Natural killer cell (primary cell): ENCODE measurements around the gene AP1M1. TPM values are rescaled to one million over a fixed set of nuclear protein-coding genes. Genes with fewer than 3 reads are reported as not detected.
A peak's percentile ranks its signal among the peaks of the same experiment; 100 is the strongest.

ENCODE experiments used
- ATAC-seq, 3 donors: fragments of 150-1000 bp in 2 of 3; fragments of 200-7000 bp in 1 of 3; cut with Tn5 transposase; 1 replicate in 1 of 3; 2 replicates in 2 of 3; pipeline ENCODE4 v1.10.0; 2021; ENCODE audit warnings: mild to moderate bottlenecking in 2 of 3, moderate library complexity in 2 of 3
- DNase-seq, 2 donors: peaks; one replicate each; pipeline versions ENCODE4 v3.0.0 to v3.0.0-alpha.2; 2013 to 2021; ENCODE audit warnings: mixed read lengths in 1 of 2
- H3K27ac ChIP-seq: one replicate; pipeline ENCODE4 v1.5.1; 2013; ENCODE audit warnings: mild to moderate bottlenecking, low read length
- H3K27me3 ChIP-seq: one replicate; pipeline ENCODE4 v1.6.1; 2013; ENCODE audit warnings: low read length; ENCODE audit not compliant: control insufficient read depth, insufficient read depth
- H3K36me3 ChIP-seq: one replicate; pipeline ENCODE4 v1.6.1; 2013; ENCODE audit warnings: low read length; ENCODE audit not compliant: control insufficient read depth, insufficient read depth
- H3K4me1 ChIP-seq: one replicate; pipeline ENCODE4 v1.6.1; 2013; ENCODE audit warnings: low read length; ENCODE audit not compliant: control insufficient read depth, insufficient read depth
- H3K4me3 ChIP-seq: one replicate; pipeline ENCODE4 v1.5.1; 2013; ENCODE audit warnings: low read length
- H3K9me3 ChIP-seq: one replicate; pipeline ENCODE4 v1.6.1; 2013; ENCODE audit warnings: low read length; ENCODE audit not compliant: control insufficient read depth, insufficient read depth
- H3K27ac Mint-ChIP-seq, 2 donors: one replicate each; pipeline ENCODE4 v1.8.0; 2022; ENCODE audit warnings: mild to moderate bottlenecking in 2 of 2, mixed read lengths in 2 of 2, moderate library complexity in 1 of 2
- H3K27me3 Mint-ChIP-seq, 2 donors: one replicate each; pipeline ENCODE4 v1.8.0; 2022; ENCODE audit warnings: low read depth in 2 of 2, mixed read lengths in 2 of 2
- H3K36me3 Mint-ChIP-seq: one replicate; pipeline ENCODE4 v1.8.0; 2022; ENCODE audit warnings: mixed read lengths
- H3K4me1 Mint-ChIP-seq, 2 donors: one replicate each; pipeline ENCODE4 v1.8.0; 2022; ENCODE audit warnings: mixed read lengths in 2 of 2
- H3K4me3 Mint-ChIP-seq: one replicate; pipeline ENCODE4 v1.8.0; 2022; ENCODE audit warnings: mild to moderate bottlenecking, moderate library complexity, mixed read lengths
- H3K9me3 Mint-ChIP-seq, 2 donors: one replicate each; pipeline ENCODE4 v1.8.0; 2022; ENCODE audit warnings: mixed read lengths in 2 of 2
- WGBS: methylation state at CpG from one replicate; pipeline ENCODE4 v1.1.7; 2013; ENCODE audit warnings: missing lambda C conversion rate; ENCODE audit not compliant: insufficient coverage; 5-methylcytosine and 5-hydroxymethylcytosine counted together
- intact Hi-C: fragments of 100-400 bp; cut with micrococcal nuclease; formaldehyde crosslinking; loops from one replicate; pipeline ENCODE4 v1.14.2; 2022
- total RNA-seq, 4 donors: library from RNA; stranded (reverse); fragments of 120-200 nt in 1 of 4; gene quantifications; one replicate each; pipeline versions ENCODE4 v1.2.3 to v1.2.4, GENCODE V29; 2013 to 2022
- TF ChIP-seq, protein P1 (sequence below): fragments of 200-600 bp; IDR thresholded peaks from one replicate; pipeline ENCODE4 v1.8.0; 2022; ENCODE audit warnings: antibody characterized with exemption

The AP1M1 gene
- total RNA-seq, 3 donors from 2014 or later (not counting 1 experiment from before 2014, with no cell fraction given): 99.0 to 124 (median 100) TPM

DNA sequence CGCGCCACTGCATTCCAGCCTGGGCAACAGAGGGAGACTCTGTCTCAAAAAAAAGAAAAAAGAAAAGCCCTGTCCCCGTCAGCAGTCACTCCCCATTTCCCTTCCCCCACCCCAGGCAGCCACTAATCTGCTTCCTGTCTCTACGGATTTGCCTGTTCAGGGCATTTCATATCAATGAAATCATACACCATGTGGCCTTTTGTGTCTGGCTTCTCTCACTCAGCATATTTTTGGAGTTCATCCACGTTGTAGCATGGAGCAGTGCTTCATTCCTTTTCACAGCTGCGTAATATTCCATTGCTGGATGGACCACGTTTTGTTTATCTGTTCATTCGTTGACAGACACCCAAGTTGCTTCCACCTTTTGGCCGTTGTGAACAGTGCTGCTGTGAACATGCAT lies 90.8 kb downstream of the AP1M1 start:
- no peaks in the 10 kb centered on the region for H3K36me3 Mint-ChIP-seq
- intact Hi-C loops: no loop called here
- H3K27me3 ChIP-seq: peaks cover 2% of the 10 kb centered on the region
- no peak overlapping the region for H3K4me3 ChIP-seq
- no peak for ATAC-seq
- peaks cover 0 to 10% of the 10 kb centered on the region in 2 donors for H3K4me1 Mint-ChIP-seq
- 67% methylated on average over 9 of the region's 9 CpGs for WGBS
- peak in 1 of 2 donors; percentile 20 for DNase-seq
- H3K27me3 Mint-ChIP-seq: peaks cover 5 to 19% of the 10 kb centered on the region in 2 donors
- H3K4me3 Mint-ChIP-seq: no peak overlapping the region
- no peaks in the 10 kb centered on the region for H3K9me3 Mint-ChIP-seq
- no peak overlapping the region for H3K27ac Mint-ChIP-seq
- H3K4me1 ChIP-seq: peaks cover 22% of the 10 kb centered on the region
- H3K36me3 ChIP-seq: no peaks in the 10 kb centered on the region
- H3K9me3 ChIP-seq: no peaks in the 10 kb centered on the region
- H3K27ac ChIP-seq: no peak overlapping the region
- TF ChIP-seq, protein P1, sequence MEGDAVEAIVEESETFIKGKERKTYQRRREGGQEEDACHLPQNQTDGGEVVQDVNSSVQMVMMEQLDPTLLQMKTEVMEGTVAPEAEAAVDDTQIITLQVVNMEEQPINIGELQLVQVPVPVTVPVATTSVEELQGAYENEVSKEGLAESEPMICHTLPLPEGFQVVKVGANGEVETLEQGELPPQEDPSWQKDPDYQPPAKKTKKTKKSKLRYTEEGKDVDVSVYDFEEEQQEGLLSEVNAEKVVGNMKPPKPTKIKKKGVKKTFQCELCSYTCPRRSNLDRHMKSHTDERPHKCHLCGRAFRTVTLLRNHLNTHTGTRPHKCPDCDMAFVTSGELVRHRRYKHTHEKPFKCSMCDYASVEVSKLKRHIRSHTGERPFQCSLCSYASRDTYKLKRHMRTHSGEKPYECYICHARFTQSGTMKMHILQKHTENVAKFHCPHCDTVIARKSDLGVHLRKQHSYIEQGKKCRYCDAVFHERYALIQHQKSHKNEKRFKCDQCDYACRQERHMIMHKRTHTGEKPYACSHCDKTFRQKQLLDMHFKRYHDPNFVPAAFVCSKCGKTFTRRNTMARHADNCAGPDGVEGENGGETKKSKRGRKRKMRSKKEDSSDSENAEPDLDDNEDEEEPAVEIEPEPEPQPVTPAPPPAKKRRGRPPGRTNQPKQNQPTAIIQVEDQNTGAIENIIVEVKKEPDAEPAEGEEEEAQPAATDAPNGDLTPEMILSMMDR: no peak

DNA sequence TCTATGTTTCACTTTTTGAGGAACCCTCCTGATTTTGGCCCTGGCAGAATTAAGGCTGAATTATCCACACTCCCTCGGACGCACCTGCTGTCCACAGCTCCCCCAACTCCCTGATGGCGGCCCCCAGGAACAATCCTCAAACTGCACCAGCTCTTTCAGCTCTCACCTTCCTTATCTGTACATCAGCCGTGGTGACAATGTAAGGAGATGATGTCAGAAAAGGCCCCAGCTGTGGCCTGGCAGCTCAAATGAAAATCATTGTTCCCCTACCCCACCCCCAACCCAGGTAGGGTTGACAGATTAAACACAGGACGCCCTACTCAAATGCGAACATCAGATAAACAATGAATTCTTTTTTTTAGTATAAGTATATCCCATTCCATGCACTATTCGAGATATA lies 91.9 kb downstream of the AP1M1 start:
- no peak overlapping the region for H3K27ac Mint-ChIP-seq
- intact Hi-C loops: no loop called here
- TF ChIP-seq, protein P1: no peak

DNA sequence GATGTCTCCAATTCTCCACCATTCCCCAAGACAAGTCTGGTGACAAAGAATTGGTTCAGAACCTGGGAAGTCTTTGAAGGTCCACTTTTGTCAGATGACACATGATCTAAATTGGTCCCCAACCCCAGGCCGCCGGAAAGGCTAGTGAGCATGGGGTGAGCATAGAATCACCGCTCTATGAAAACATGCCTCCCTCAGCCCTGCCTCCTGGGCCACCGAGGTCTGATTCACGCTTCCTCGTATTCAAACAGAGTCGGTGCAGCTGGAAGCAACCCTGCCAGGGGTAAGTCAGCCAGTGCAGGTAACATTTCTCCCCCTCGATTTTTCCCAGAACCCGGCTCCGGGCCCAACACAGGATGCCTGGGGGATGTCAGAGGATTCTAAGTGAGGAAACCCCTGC lies 93.0 kb downstream of the AP1M1 start:
- no peak overlapping the region for H3K27ac Mint-ChIP-seq
- H3K4me3 ChIP-seq: no peak overlapping the region
- TF ChIP-seq, protein P1: no peak

More for the DNA sequence above, 91.9 kb downstream of the AP1M1 start:
- H3K27me3 Mint-ChIP-seq: peaks cover 2 to 17% of the 10 kb centered on the region in 2 donors
- peaks cover 0 to 9% of the 10 kb centered on the region in 2 donors for H3K4me1 Mint-ChIP-seq
- no peaks in the 10 kb centered on the region for H3K9me3 Mint-ChIP-seq
- no peaks in the 10 kb centered on the region for H3K9me3 ChIP-seq
- peaks cover 14% of the 10 kb centered on the region for H3K4me1 ChIP-seq
- H3K36me3 ChIP-seq: no peaks in the 10 kb centered on the region
- H3K27ac ChIP-seq: no peak overlapping the region
- no peak for ATAC-seq
- H3K4me3 ChIP-seq: no peak overlapping the region
- H3K27me3 ChIP-seq: peaks cover 2% of the 10 kb centered on the region
- H3K4me3 Mint-ChIP-seq: no peak overlapping the region
- peak in 1 of 2 donors; percentile 34 for DNase-seq
- WGBS: 76% methylated on average over 4 of the region's 7 CpGs
- no peaks in the 10 kb centered on the region for H3K36me3 Mint-ChIP-seq

More for the DNA sequence above, 93.0 kb downstream of the AP1M1 start:
- H3K36me3 ChIP-seq: no peaks in the 10 kb centered on the region
- intact Hi-C loops: no loop called here
- H3K27ac ChIP-seq: no peak overlapping the region
- H3K27me3 ChIP-seq: peaks cover 2% of the 10 kb centered on the region
- peaks cover 11% of the 10 kb centered on the region for H3K4me1 ChIP-seq
- DNase-seq (no peak), ATAC-seq (no peak)
- Mint-ChIP-seq H3K36me3 (no peaks in the 10 kb centered on the region), H3K4me3 (no peak overlapping the region), H3K27me3 (peaks cover 0 to 13% of the 10 kb centered on the region in 2 donors), H3K4me1 (peaks cover 0 to 9% of the 10 kb centered on the region in 2 donors), H3K9me3 (no peaks in the 10 kb centered on the region)
- WGBS: 91% methylated on average over 10 of the region's 10 CpGs
- no peaks in the 10 kb centered on the region for H3K9me3 ChIP-seq
